Activated T-cell treated with anti-CD3 and anti-CD28 coated beads, Interleukin-2, amount 50 U/mL, for 24 hours (primary cell): ENCODE data around the gene DGKI.

ENCODE experiments used
- DNase-seq: peaks from one replicate; pipeline ENCODE4 v3.0.0-alpha.2; 2020
- H3K27ac Mint-ChIP-seq: 2 replicates; pipeline ENCODE4 v1.8.0; 2020; ENCODE audit warnings: mild to moderate bottlenecking, mixed read lengths
- H3K27me3 Mint-ChIP-seq: 2 replicates; pipeline ENCODE4 v1.8.0; 2020; ENCODE audit warnings: mixed read lengths
- H3K36me3 Mint-ChIP-seq: 2 replicates; pipeline ENCODE4 v1.8.0; 2020; ENCODE audit warnings: low read depth, mixed read lengths
- H3K4me1 Mint-ChIP-seq: 2 replicates; pipeline ENCODE4 v1.8.0; 2020; ENCODE audit warnings: low read depth, mixed read lengths
- H3K4me3 Mint-ChIP-seq: 2 replicates; pipeline ENCODE4 v1.8.0; 2020; ENCODE audit warnings: mild to moderate bottlenecking, moderate library complexity, mixed read lengths
- H3K9me3 Mint-ChIP-seq: 2 replicates; pipeline ENCODE4 v1.8.0; 2020; ENCODE audit warnings: mixed read lengths

The DGKI gene

DNA sequence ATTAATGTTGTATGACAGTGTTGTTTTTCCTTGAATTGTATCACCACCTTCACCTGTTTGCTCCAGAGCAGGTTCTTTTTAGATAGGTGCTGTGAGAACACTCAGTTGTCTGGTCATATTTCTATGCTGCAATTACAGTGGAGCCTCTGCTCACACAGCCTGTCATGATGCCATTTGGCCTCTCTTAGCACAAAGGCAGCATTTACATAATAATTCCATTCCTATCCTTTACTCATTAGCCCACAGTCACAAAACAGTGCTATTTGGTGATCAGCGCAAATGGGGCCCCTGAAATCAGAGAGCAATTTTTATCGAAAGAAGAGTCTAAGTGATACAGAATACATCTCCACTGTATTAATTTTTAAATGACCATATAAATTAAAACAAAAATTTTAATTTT, 13.8 kb upstream of the DGKI start:
- Mint-ChIP-seq H3K27ac (no peak overlapping the region), H3K4me1 (peaks cover 2% of the 10 kb centered on the region), H3K36me3 (peaks cover 12% of the 10 kb centered on the region), H3K4me3 (no peak overlapping the region), H3K9me3 (peaks cover 6% of the 10 kb centered on the region), H3K27me3 (no peaks in the 10 kb centered on the region)
- no peak for DNase-seq

DNA sequence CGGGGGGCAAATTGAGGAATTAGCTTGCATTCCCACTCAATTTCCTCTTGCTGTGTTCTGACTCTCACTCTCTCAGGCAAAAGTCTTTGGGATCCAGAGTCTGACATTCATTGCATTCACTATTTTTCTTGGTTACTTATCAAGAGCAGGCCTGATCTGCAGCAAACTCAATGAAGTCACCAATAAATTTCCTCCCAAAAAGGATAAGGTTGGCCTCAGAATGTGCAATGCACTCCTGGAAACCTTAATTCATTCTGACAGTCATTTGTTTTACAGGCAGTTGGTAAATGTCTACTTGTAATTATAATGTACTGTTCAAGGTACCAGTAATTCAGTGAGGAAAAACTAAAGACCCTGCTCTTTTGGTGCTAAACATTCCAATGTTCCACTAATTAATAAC, 6.3 kb upstream of the DGKI start:
- no peak for DNase-seq
- peaks cover 50% of the 10 kb centered on the region for H3K27me3 Mint-ChIP-seq
- H3K9me3 Mint-ChIP-seq, result no peaks in the 10 kb centered on the region
- no peak overlapping the region for H3K4me3 Mint-ChIP-seq
- H3K27ac Mint-ChIP-seq, result no peak overlapping the region
- H3K36me3 Mint-ChIP-seq, result no peaks in the 10 kb centered on the region
- H3K4me1 Mint-ChIP-seq, result peaks cover 15% of the 10 kb centered on the region

DNA sequence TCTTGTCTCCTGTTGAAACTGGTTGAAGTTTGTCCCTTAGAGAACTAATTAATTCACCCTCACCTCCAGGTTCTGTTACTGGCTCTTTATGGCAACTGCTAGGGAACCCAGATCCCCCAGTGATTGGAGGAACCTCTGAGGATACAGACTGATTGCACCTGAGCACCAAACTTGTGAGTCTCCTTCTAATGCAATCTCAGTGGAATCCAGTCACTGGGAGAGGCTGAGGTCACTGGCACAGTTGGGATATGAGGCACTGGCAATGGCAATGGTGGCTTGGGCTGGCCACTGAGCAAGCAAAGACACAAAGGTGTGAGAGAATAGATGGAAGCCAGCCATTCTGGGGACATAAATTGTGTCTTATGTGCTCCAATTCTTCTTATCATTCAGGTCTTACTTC, 5.3 kb upstream of the DGKI start:
- Mint-ChIP-seq H3K36me3 (no peaks in the 10 kb centered on the region), H3K27ac (no peak overlapping the region), H3K27me3 (peaks cover 59% of the 10 kb centered on the region), H3K4me3 (no peak overlapping the region), H3K9me3 (no peaks in the 10 kb centered on the region), H3K4me1 (peaks cover 19% of the 10 kb centered on the region)
- no peak for DNase-seq

DNA sequence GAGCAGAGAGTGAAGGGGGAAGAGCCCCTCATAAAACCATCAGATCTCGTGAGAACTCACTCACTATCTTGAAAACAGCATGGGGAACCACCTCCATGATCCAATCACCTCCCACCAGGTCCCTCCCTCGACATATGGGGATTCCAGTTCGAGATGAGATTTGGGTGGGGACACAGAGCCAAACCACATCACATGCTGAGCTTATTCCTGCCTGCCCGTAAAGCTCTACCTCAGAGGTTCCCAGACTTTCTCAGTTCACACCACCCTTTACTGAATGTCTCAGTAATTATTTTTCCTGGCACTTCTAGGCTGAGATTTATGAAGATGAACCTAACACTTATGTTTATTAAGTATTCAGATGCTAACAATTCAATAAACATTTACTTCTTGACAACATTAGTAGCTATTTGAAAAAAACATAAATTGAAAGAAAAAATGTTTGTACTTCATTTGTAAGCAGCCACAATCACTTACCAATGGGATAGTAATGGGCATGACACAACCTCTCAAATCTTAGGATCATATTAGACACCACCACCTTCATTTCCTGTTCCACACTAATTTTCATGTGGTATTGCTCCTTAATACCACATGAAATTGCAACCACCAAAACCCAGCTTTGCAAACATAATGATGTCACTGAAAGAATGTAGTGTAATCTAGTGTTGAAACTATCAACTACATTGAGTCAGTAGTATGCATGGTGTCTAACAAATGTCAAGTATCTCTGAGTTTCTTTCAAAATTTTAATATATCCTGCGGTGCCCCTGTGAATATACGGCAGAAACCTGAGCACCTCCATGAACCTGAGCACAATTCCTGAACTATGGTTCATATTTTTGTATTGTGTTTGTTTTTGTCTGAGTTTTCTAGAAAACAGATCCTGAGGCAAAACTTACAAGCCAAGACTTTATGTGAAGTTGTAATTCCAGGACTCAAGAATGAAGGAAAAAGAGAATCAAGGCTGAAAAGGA, 4.5 kb upstream of the DGKI start:
- no peak overlapping the region for H3K4me3 Mint-ChIP-seq
- peaks cover 62% of the 10 kb centered on the region for H3K27me3 Mint-ChIP-seq
- H3K4me1 Mint-ChIP-seq, result peaks cover 19% of the 10 kb centered on the region
- H3K27ac Mint-ChIP-seq, result no peak overlapping the region
- H3K9me3 Mint-ChIP-seq, result no peaks in the 10 kb centered on the region
- no peaks in the 10 kb centered on the region for H3K36me3 Mint-ChIP-seq
- DNase-seq, result no peak

- Mint-ChIP-seq H3K27me3 (peaks cover 69% of the 10 kb centered on the region), H3K36me3 (no peaks in the 10 kb centered on the region), H3K4me3 (no peak overlapping the region), H3K27ac (no peak overlapping the region), H3K4me1 (peaks cover 21% of the 10 kb centered on the region), H3K9me3 (no peaks in the 10 kb centered on the region)
- no peak for DNase-seq
Measured at GRCh38 chr7:137850571-137850970, 3.8 kb upstream of the DGKI start.

GRCh38 chr7:137848095-137848494, 1.3 kb upstream of the DGKI start:
- Mint-ChIP-seq H3K9me3 (no peaks in the 10 kb centered on the region), H3K27me3 (peaks cover 87% of the 10 kb centered on the region), H3K36me3 (no peaks in the 10 kb centered on the region), H3K4me3 (peak overlapping the region; percentile 41), H3K27ac (no peak overlapping the region), H3K4me1 (peaks cover 18% of the 10 kb centered on the region)
- DNase-seq, result no peak

DNA sequence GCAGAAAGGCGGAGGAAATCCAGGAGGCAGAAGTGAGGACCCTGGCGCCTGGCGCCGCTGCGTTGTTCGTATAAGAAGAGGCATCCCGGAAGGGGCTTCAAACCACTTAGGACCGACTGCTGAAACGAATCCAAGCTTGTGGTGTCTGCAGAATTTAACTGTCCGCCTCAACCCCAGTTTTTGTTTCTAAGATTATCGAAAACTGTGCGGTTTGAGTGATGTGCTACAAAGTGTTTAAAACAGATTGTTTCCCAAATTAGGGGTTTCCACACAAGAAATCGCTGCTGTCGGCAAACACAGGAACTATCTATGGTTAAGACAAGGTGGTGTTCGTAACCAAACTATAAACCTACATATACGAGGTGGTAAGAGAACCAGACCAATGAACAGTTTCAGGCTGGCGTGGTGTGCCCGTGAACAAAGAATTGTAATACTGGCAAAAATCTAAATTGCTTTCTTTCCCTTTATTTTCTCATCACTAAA, 835 bp upstream of the DGKI start:
- Mint-ChIP-seq H3K36me3 (no peaks in the 10 kb centered on the region), H3K9me3 (no peaks in the 10 kb centered on the region), H3K4me3 (peak overlapping the region; percentile 41), H3K27me3 (peaks cover 86% of the 10 kb centered on the region), H3K27ac (no peak overlapping the region), H3K4me1 (peaks cover 18% of the 10 kb centered on the region)
- no peak for DNase-seq

DNA sequence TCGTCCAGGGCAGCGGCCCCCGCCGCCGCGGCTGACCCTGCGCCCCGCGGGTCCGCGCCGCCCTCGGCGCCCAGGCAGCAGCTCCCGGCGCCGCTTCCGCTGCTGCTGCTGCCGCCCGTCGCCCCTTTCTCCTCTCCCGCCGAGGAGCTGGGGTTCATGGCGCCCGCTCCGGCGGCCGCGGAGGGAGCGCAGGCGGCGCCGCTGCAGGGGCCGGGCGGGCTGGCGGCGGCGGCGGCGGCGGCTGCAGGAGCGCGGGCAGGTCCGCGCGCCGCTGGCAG, 286 bp downstream of the DGKI start:
- Mint-ChIP-seq H3K27ac (no peak overlapping the region), H3K4me1 (peaks cover 15% of the 10 kb centered on the region), H3K4me3 (no peak overlapping the region), H3K9me3 (no peaks in the 10 kb centered on the region), H3K36me3 (no peaks in the 10 kb centered on the region), H3K27me3 (peaks cover 86% of the 10 kb centered on the region)
- DNase-seq, result no peak

DNA sequence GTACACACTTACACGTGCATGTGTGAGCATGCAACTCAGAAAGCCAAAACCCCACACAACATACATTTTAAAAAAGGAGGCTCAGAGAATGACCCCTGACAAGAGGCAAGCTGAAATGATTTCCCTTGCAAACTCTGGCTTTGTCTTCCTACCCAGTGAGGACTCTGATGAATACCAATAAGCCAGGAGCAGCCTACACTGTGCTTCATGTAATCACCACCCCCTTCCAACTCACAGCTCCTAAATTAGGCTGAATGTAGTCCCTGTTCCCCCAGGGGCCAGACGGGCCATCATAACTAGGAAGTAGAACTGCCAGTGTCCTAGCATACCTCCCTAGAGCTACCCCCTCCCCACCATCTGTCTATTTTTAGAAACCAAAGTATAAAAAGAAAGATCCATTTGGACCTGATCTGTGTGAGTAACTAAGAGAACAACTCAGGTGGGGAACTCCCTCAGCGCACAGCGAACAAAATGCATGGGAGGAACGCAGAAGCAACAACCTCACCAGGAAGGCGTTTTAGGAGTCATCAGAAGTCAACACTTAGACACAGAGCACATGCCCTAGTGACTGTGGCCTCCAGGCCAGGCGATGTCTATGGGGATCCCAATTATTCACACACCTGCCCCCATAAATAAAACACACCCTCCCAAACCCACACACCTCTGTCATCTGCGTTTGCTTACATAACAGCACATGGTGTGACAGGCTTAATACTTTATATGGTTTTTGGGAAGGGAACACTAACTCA, 1.9 kb downstream of the DGKI start:
- Mint-ChIP-seq H3K9me3 (no peaks in the 10 kb centered on the region), H3K27ac (no peak overlapping the region), H3K4me3 (no peak overlapping the region), H3K36me3 (no peaks in the 10 kb centered on the region), H3K27me3 (peaks cover 83% of the 10 kb centered on the region), H3K4me1 (peaks cover 6% of the 10 kb centered on the region)
- DNase-seq, result no peak

DNA sequence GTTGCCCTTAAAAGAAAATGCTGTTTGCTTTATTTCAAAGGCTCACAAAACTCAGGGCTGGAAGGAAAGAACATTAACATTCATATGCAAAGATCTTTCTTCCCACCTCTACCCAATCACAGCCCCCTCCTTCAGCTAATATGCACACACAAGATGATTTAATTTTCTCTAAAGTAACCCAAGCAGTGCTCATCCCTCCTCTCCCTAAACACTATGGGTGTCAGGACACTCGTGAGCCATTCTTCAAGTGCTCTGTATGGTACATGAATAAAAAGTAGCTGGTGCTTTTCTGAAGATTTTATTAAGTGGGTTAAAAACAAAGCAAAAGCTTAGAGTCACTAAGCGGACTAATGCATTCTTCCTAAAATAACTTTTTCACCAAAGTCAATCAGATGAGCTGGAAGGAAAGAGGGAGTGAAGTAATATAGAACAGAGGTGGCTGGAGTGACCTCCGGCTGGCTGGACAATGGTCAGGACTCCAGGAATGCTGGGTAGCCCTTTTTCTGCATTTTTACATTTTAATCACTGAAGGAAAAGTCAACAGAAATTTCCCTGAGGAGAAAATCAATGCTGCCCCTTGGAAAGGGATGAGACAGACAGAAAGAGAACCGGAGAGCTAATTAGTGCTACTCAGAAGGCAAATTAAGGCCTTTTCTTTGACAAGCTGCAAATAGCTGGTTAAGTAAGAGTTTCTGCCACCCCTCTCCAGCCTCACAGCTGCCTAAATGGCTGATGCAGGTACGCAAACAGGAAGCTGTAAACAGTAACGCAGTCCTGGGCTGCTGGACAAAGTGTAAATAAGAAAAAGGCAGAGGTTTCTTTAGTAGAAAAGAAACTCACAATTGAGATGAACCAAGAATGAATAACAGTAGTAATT, 6.6 kb downstream of the DGKI start:
- no peaks in the 10 kb centered on the region for H3K36me3 Mint-ChIP-seq
- H3K4me3 Mint-ChIP-seq, result no peak overlapping the region
- H3K27me3 Mint-ChIP-seq, result peaks cover 76% of the 10 kb centered on the region
- no peaks in the 10 kb centered on the region for H3K9me3 Mint-ChIP-seq
- no peak overlapping the region for H3K27ac Mint-ChIP-seq
- no peak for DNase-seq
- no peaks in the 10 kb centered on the region for H3K4me1 Mint-ChIP-seq

- H3K4me3 Mint-ChIP-seq, result no peak overlapping the region
- peaks cover 4% of the 10 kb centered on the region for H3K9me3 Mint-ChIP-seq
- DNase-seq, result no peak
- H3K4me1 Mint-ChIP-seq, result no peaks in the 10 kb centered on the region
- peaks cover 72% of the 10 kb centered on the region for H3K27me3 Mint-ChIP-seq
- H3K27ac Mint-ChIP-seq, result no peak overlapping the region
- H3K36me3 Mint-ChIP-seq, result no peaks in the 10 kb centered on the region
Measured at GRCh38 chr7:137838706-137839315, 8.0 kb downstream of the DGKI start.

DNA sequence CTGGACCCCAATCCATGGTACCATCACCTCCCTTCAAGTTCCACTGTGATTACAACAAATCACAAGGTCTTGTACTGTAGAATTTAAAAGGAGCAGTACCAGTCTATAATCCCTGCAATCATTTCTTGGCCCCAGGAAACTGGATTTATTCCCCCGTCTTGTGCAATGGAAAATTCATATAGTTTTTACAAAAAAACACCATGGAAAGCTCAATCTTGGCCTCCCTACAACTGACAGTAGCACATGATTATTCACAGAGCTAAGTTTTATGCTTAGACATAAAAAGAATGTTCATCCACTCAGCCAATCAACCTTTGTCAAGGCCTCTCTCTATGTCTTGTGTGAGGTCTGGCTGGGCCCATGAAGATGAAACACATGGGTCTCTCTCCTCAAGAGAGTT, 10.2 kb downstream of the DGKI start:
- H3K9me3 Mint-ChIP-seq, result peaks cover 18% of the 10 kb centered on the region
- H3K4me1 Mint-ChIP-seq, result no peaks in the 10 kb centered on the region
- no peak overlapping the region for H3K27ac Mint-ChIP-seq
- H3K36me3 Mint-ChIP-seq, result no peaks in the 10 kb centered on the region
- DNase-seq, result no peak
- no peak overlapping the region for H3K4me3 Mint-ChIP-seq
- peaks cover 62% of the 10 kb centered on the region for H3K27me3 Mint-ChIP-seq

DNA sequence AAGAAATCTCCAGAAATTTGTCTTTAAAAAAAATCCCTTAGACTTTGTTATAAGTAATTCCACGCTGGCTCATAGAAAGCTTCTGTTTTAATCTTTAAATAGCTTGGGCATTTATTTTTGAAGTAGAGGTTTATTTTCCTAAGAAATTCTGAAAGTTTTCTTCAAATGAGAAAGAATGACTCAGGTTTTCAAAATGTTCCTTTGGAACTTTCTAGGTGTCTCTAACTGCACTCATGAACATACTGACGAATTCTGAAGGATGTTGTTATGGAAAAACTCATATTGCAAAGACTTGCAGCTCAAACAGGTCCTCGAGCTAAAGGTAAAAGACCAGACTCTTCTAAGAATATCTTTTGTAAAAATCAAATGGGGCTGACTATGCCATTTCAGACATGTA, 10.7 kb downstream of the DGKI start:
- Mint-ChIP-seq H3K36me3 (no peaks in the 10 kb centered on the region), H3K27me3 (peaks cover 58% of the 10 kb centered on the region), H3K4me1 (no peaks in the 10 kb centered on the region), H3K27ac (no peak overlapping the region), H3K9me3 (peaks cover 19% of the 10 kb centered on the region), H3K4me3 (no peak overlapping the region)
- DNase-seq, result no peak

- no peak for DNase-seq
- H3K4me3 Mint-ChIP-seq, result no peak overlapping the region
- no peaks in the 10 kb centered on the region for H3K36me3 Mint-ChIP-seq
- H3K4me1 Mint-ChIP-seq, result no peaks in the 10 kb centered on the region
- H3K27me3 Mint-ChIP-seq, result peaks cover 56% of the 10 kb centered on the region
- H3K9me3 Mint-ChIP-seq, result peaks cover 19% of the 10 kb centered on the region
- H3K27ac Mint-ChIP-seq, result no peak overlapping the region
Measured at GRCh38 chr7:137835486-137836112, 11.2 kb downstream of the DGKI start.
